Endometrial microvascular endothelial cells (primary cell): ENCODE results near the gene CDC14A. TPM values are rescaled to one million over a fixed set of nuclear protein-coding genes. Genes with fewer than 3 reads are reported as not detected.
"Not testable (repeated sequence)": the region's sequence is repeated elsewhere in the genome, so short reads cannot be mapped to it uniquely, and the experiment has no call there.

ENCODE experiments used
- in situ Hi-C: cut with HindIII; loops from 2 replicates; pipeline ENCODE4 v1.10.0; 2017; ENCODE audit warnings: low sequenced_read_pairs, low pct_unique_long_range_greater_than_20kb; ENCODE audit errors: inconsistent ontology term
- total RNA-seq: library from RNA; depleted of rRNA; stranded (reverse); fragments of >200 nt; gene quantifications from one replicate; pipeline ENCODE4 v1.2.3, GENCODE V29; 2015; ENCODE audit errors: inconsistent ontology term

Gene CDC14A
- total RNA-seq, 1 donor from 2014 or later, result 10.0 TPM

DNA sequence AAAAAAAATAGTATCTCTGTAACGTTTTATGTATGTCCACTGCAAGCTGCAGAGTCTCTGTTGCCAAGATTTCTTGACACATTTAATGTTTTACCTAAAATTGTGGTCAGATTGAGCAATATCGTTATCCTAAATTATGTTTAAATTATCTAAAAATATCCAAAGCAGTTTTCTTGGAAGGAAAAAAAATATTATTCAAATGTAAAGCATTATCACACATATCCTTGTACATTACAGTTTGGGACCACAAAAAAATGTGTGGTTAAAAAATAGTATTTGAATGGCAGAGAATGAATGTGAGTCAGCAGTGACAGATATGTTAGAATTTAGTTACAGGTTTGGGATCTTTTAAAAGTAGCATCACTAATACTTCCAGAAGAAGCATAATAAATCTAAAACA is 21.2 kb upstream of the CDC14A start:
- in situ Hi-C loops, result not testable (repeated sequence)

DNA sequence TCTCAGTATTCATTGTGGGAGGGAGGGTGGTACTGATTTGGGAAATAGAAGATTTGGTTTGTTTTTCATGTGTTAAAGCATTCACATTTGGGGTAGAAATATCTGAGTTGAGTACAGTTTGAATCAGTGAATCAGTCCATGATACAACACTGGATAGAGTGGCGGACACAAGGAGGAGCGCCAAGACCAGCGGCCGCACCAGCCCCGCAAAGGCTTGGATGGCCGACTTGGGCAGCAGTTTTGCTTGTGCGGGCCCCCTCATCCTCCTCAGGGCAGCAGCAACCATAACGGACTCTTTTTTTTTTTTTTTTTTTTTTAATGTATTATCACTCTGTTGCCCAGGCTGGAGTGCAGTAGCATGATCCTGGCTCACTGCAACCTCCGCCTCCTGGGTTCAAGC is 20.0 kb upstream of the CDC14A start:
- in situ Hi-C loops, result no loop called here

DNA sequence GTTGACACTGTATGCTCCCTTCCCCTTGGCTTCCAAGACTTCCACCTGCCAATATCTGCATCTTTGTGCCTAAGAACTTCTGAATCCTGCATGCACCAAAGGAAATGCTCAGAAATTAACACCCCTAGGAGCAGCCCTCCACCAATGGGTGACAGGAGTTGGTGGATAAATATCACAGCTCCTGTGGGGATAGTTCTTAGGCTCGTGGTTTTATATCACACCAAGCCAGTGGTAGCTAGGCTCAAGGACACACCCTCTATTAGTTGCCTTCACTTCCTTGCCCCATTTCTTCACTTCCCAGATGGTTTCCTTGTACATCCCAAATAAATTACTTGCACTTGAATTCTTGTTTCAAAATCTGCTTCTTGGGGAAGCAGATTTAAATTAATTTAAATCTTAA is 16.9 kb upstream of the CDC14A start:
- in situ Hi-C loops, result no loop called here

DNA sequence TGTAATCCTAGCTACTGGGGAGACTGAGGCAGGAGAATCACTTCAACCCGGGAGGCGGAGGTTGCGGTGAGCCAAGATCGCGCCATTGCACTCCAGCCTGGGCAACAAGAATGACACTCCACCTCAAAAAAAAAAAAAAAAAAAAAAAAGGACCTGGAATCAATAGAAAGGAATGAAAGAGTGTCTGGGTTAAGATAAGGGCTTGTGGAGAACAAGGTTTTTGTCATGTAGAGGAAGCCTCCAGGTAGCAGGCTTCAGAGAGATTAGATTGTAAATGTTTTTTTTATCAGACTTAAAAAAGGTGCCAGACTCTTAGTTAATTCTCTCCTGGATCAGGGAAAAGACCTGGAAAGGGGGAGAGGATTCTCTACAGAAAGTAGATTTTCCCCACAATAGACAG is 14.4 kb upstream of the CDC14A start:
- in situ Hi-C loops, result not testable (repeated sequence)

- in situ Hi-C loops, result not testable (repeated sequence)
These were observed 12.6 kb upstream of the CDC14A start for GRCh38 chr1:100339735-100340134.

DNA sequence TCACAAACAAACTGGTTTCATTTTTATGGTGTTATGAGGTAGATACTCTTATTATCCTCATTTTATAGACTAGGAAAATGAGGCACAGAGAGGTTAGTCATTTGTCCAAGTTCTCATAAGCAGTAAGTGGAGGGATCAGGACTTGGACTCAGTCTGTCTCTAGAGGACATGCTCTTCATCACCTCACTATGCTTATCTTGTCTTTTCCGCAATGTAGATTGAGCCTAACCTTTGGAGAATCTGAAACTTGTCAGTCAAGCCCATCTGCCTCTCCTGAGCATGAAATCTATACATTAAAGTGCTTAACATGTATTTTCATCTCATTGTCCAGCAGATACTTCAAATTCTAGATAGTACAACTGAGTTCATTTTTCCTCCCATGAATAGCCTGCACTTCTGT is 11.8 kb upstream of the CDC14A start:
- in situ Hi-C loops, result no loop called here

DNA sequence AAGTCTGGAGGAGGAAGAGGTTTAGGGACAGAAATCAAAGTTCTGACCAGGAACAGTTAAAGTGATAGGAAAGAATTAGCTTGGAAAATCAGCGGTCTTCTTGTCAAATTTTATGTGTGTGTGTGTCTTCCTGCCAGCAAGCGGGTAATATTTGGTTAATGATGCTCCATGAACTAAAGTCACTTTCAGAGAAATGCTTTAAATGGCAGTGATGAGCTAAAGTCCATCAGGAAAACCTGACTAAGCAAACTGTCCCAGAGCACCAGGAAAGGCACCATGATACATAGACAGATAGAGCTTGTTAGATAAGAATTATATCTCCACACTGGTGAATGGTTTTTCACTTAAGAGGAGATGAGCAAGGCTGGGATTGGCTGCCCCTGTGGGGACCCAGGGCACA is 10.0 kb upstream of the CDC14A start:
- in situ Hi-C loops, result no loop called here

DNA sequence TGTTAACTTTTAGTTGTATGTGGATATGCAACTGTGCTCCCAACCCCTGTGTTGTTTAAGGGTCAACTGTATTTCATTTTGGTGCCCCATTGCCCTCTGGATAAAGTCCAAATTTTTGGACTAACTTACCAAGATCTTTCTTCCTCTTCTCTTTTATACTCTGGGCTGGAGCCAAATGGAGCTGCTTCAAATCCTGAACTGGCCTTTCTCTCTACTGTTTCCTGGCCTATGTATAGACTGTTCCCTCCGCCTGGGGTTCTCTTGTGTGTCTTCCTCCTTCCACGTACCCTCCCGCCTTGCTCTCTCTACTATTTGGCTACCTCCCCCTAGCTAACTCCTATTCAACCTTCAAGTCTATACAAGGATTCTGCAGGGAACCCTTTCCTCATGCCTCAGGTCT is 8.4 kb upstream of the CDC14A start:
- in situ Hi-C loops, result no loop called here

DNA sequence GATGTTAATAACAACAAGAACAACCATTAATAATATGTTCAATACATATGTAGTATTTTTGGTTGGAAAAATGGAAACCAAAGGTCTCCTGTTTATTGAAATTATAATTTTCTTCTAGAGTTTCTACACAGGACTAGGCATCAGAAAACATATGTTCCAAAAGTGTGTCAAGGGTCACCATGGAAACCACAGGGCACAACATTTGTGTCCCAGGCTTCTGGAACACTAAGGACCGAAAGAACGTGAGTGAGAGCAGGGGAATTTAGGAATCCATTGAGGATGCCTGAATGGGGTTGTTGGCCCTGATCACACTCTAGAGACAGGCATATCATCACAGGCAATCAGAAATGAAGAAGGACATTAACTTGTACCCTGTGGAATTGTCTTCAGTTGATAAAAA is 7.5 kb upstream of the CDC14A start:
- in situ Hi-C loops, result no loop called here

- in situ Hi-C loops, result no loop called here
These were observed 5.9 kb upstream of the CDC14A start for GRCh38 chr1:100346387-100346786.

DNA sequence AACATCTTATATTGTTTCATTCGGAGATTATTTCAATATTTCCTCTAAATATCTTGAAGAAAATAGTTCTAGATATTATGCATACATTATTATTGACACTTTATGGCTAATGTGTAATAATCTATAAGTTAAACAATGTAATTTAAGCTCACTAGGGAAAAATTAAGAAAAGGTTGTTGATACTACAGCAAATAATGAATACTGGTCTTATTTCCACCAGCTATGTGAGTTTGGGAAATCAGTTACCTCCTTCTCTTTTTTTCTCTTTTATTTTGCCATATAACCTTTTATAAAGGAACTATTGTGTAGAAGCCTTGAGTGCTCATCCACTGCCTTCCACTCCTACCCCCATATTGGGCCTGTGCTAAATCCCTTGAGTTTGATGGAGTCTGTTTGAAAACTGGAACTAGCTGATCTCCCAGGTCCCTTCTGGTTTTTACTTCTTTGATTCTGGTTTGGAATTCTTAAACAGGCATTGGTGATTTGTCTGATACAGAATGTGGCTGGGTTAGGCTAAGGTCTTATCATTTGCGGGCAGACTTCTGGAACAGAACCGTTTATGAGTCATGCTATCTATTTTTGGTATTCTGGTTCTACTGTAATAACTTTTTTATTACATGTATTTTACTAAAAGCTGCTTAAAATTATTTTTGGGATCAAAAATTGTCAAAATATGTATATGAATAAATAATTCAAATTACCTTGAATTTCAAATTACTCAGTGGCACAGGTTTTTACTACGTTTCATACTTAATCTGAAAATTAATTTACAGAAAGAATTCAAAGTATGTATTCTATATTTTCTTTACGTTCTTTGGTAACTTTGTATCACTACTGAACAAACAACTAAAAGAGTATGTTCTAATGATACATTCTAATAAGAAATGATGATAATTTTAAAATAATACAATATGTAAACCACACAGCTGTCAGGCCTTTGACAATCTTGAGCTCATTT is 5.0 kb upstream of the CDC14A start:
- in situ Hi-C loops, result no loop called here

DNA sequence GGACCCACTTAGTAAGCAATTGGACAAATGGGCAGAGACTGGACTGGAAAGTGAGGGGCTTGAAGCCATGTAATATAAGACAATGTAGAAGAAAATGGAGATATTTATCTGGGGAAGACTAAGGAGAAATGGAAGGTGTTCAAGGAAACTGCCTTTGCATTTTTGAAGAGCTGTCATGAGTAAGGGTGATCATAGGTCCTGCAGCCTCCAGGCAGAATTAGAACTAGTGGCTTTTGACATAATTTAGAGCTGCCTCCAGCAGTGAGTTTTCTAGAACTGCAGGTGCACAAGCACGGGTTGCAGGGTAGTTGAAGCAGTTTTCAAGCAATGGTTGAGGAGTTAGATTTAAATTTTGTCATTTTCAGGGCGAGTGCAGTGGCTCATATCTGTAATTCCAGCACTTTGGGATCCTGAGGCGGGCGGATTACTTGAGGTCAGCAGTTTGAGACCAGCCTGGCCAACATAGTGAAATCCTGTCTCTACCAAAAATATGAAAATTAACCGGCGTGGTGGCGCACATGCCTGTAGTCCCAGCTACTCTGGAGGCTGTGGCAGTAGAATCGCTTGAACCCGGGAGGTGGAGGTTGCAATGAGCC is 3.7 kb upstream of the CDC14A start:
- in situ Hi-C loops, result no loop called here

DNA sequence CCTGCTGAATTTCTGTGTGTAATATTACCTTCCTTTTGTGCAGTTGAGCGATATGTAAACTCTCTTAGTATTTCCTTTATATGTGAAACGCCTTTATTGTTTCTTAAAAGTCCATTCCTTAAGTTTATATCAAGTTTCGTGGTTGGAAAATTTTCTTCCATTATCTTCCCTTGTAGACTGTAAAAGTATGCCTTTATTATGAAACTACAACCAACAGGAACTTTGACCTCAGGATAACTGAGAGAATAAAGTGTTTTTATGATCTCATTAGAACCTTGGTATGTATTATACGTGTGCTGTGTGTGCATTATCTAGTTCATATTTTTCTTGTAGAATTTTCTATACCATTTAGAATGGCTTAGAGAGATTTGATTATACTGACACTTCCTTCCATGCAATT is 3.1 kb upstream of the CDC14A start:
- in situ Hi-C loops, result no loop called here

DNA sequence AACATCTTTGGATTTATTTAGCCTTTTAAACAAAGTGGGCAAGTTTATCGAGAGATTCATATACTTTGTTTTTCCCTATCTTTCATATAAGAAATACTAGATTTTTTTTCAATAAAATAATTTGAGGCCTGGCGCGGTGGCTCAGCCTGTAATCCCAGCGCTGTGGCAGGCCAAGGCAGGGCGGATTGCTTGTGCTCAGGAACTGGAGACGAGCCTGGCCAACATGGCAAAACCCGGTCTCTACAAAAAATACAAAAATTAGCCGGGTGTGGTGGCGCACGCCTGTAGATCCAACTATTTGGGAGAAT is 1.6 kb upstream of the CDC14A start:
- in situ Hi-C loops, result no loop called here

GRCh38 chr1:100351095-100351887 is 1.0 kb upstream of the CDC14A start:
- in situ Hi-C loops, result no loop called here

DNA sequence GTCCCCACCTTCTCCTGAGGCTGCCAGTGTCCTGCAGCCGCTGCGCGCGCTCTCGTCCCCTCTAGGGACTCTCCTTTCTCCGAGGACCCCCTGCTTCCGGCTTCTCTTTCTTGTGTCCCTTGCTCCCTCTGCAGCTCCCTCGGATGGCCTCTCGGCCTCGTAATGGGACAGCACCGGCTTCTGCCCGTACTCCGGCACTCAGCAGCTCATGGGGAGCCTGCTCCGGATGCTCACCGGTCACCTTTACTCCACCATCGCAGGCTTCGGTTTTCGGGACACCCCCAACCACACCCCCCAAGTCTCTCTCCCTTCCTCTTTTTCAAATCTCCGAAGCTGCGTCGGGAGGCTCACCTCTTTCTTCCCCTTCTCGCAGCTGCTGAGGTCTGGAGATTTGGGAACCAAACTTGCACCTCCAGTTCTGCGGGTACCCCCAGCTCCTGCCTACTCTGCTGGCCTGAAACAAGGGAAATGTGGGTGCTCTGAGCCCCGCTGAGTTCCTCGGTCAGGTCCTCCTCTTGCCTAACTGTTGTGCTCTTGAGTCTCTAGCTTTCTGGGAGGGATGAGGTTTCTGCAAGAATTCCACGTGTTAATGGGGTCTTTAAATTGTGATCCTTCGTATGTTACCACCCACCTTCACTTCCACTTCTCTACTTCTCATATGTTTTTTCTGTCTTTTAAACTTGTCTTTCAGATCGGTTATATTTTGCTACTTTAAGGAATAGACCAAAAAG is 930 bp downstream of the CDC14A start:
- in situ Hi-C loops, result no loop called here

DNA sequence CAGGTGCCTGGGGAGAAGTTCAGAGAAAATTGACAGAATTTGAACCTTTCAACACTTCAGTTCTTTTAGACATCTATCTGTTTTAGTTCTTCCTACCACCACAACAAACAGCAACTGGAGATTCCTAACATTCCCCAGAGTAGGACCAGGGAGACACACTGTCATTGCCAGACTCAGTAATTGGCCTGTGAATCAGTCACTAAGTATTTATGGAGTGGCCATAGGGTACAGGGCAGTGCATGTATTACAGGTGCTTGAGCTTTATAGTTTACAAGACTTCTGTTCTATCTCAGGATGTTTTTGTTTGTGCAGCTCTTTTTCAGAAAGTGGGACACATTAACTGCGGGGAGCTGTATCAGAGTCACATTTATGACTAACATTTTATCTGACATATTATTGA is 1.7 kb downstream of the CDC14A start:
- in situ Hi-C loops, result no loop called here

DNA sequence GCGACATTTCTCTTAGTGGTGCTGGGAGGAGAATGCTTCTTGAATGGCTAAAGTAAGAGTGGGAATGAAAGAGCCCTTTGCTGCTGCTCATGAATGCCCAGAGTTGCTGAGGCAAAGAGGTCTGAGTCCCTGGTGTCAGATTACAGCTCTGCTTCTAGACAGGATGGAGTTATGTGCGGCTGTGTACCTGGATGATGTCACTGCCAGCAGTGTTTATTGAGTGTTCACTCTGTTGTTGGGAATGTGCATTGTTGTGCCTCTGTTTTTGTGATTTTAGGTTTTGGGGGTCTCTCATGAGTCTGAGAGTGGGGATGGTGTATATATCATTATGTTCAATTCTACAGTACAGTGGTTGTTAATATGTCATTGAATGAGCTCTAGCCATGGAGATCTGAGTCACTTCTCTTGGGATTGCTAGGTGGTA is 2.7 kb downstream of the CDC14A start:
- in situ Hi-C loops, result no loop called here

GRCh38 chr1:100358210-100358609 is 5.9 kb downstream of the CDC14A start:
- in situ Hi-C loops, result no loop called here
